ENCODE data around the gene MAPK1.

- TF ChIP-seq GATA3 (IDR thresholded peaks at IDR 0.05; ENCODE audit: low read depth, low read length) = no peak
- no peak for TF ChIP-seq GATA2 (IDR thresholded peaks at IDR 0.05; ENCODE audit: low read depth, low read length)
Observed at GRCh38 chr22:21755851-21756284, 111.6 kb downstream of the MAPK1 start.

Measured in SH-SY5Y (cell line).